ENCODE results near the gene DDB1.

Gene DDB1

DNA sequence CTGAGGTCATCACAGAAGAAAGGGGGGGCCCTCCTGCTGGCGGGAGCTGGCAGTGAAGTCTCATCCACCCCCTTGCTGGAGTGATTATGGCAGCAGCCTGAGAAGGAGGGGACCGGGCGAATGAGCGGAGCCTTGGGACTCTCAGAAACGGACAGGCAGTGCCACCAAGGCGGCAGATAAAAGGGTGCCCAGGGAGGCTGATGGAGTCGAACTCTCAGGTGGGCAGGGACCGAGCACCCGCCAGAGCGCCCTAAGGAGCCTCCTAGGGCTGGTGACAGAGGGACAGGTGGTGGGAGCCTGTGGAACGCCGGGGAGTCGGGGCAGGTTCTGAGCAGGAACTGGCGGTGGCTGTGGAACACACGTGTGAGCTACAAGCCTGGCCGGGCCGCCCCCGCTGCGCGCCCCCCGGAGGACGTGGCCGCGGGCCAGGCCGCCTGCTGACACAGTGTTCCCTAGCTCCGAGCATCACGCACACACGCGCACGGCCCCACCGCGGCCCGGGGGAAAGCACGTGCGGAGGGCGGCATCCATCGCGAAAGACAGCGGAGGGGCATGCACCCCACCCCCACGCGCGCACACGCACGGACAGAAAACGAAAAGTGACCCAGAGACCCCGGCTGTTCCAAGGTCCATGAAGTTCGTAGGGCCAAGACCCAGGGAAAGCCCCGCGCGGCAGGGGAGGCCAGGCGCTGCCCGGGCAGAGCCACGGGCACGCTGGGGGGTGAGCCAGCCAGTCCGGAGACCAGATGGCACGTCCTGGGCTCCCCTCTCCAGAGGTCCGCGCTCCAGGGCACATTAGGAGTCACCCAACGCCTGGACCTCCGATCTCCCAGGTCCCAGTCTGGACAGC lies 38.8 kb downstream of the DDB1 start:
- DNase-seq = peak in 1 of 4 experiments; percentile 18

DNA sequence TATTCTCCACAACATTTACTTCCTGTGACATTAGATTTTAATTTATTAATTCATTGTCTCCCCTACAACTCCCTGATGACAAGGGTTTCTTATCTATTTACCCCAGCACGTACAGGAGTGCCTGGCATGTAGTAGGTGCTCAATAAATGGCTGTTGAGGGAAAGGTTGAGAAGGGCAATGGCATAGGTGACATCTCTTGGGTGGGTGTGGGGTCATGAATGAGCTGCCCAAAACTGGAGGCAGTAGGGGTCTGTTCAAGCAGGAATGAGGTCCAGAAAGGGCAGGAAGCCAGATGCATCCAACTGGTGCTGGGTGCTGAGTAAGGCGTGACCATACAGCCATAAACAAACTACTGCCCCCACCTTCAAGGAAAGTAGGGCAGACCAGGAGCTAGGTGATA lies 40.5 kb downstream of the DDB1 start:
- no peak for DNase-seq

- no peak for DNase-seq
Measured at GRCh38 chr11:61290905-61291690, 41.8 kb downstream of the DDB1 start.

DNA sequence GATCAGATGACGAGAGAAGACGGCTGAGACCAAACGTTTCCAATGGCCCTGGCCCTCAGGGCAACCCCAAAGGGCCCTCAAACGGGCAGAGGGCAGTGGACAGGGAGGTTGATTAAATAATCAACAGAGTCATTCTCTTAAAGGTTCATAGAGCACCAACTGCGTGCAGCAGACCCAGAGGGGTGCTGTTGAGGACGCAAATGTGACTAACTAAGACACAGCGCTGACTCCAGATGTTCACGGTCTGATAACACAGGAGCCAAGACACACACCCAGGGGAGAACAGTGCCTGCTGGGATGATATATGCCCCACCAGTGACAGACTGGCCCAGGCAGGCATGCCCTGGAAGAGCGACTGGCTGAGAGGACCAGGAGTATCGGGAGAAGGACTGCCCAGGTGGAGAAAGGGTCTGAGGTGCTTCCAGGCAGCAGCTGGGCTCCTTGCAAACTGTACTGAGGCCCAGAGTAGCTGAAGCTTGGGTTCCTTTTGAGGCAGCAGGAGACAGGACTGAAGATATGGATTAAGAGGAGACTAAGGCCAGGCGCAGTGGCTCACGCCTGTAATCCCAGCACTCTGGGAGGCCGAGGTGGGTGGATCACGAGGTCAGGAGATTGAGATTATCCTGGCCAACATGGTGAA lies 45.4 kb downstream of the DDB1 start:
- no peak for DNase-seq

DNA sequence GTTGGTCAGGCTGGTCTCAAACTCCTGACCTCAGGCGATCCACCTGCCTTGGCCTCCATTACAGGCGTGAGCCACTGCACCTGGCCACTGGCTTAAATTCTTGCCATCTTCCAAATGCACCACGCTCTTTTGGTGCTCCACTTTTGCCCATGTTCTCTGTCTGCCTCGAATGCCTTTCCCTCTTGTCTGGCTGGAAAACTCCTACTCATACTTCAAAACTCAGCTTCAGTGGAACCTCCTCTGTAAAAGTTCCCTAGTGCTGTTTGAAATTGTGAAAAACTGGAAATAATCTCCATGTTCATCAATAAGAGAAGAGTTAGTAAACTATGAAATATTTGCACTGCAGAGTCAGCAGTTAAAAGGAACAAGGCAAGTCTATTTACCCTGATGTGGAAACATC lies 49.3 kb downstream of the DDB1 start:
- DNase-seq = no peak

DNA sequence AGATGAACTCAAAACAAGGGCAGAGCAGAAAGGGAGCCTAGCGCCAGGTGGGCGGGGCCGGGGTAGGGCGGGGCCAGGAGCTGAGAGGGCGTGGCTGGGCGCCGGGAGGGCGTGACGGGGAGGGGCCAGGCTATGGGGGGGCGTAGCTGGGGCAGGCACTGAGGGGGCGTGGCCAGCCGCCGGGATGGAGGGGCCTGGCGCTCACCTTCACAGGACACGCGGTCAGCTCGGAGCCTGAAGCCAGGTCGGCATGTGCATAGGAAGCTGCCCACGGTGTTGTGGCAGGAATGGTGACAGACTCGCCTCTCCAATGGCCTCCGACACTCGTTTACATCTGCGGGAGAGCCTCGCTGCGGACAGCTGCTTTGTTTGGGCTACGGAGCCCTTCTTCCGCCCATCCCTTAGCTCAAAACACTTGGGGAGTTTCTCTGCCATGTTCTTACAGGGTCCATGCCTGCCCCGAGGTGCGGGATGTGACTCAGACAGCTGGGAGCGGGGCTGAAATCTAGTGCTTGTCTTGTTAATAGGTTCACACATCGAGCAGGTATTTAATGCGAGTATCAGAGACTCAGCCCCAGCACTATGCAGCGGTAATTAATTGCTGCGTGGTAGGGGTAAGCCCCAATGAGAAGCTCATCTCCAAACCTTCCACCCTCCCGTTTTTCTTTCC lies 51.2 kb downstream of the DDB1 start:
- no peak for DNase-seq

- no peak for DNase-seq
Measured at GRCh38 chr11:61280883-61281580, 51.9 kb downstream of the DDB1 start.

DNA sequence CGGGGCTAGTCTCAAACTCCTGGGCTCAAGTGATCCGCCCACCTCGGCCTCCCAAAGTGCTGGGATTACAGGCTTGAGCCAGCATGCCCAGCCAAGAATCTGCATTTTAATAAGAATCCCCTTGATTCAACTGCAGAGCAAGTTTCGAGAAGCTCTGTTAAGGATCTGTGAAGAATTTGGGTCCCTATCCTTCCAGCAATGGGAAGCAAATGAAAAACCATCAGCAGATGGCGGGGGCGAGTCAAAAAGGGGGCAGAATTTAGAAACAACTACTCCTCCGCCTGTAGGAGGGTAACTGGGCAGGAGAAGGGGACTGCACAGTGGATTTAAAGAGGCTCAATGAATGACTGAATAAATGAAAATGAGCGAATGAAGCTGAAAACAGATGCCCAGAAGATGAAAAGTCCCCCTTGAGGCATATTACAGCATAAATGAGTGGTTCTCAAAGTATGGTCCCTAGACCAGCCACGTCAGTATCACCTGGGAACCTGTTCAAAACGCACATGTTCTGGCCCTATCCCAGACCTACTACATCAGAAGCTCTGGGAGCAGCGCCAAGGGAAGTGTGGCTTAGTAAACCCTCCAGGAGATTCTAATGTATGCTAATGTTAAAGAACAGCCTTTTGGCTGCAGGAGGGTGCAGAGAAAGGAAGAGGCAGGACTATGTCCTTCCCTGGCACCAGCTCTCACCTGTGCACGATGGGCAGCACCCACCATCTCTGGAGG lies 52.8 kb downstream of the DDB1 start:
- no peak for DNase-seq

GRCh38 chr11:61278001-61278470 lies 54.9 kb downstream of the DDB1 start:
- DNase-seq = no peak

DNA sequence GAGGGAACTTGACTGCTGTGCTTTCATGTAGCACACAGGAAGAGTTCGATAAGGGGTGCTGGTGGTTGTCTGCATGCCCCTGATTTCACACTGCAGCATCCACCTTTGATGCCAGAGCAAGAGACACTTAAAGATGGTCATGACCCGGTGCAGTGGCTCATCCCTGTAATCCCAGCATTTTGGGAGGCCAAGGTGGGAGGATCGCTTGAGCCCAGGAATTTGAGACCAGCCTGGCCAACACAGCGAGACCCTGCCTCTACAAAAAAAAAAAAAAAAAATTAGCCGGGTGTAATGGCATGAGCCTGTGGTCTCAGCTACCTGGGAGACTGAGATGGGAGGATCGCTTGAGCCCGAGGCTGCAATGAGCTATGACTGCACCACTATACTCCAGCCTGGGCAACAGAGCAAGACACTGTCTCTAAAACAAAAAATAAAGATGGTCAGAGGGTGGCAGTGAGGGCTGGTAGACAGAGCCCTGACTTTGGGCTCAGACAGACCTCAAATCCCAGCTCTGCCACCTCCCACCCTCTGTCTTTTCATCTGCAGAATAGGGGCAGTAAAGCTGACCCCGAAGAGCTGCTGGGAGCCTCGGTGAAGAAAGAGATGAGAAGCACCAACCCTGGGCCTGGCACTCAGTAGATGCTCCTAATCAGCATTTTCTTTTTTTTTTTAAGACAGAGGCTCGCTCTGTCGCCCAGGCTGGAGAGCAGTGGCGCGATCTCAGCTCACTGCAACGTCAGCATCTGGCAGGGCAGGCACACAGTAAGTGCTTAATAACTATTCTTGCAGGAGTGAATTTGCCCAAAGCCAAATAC lies 55.5 kb downstream of the DDB1 start:
- no peak for DNase-seq

DNA sequence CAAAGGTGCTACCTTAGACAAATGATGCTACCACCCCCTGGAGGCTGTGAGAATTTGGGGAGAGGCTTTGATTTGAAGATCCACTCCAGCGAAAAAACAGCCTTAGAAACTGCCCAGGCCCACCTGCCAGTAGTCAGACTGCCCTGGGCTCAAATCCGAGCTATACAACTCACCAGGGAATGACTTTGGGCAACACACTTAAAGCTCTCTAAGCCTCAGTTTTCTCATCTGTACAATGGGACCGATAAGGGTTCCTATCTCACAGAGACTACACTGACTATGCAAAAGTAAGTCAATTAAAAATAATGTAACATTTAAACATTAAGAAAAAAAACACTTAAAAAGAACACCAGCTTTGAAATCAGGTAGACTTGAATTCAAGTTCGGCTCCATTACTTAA lies 57.7 kb downstream of the DDB1 start:
- DNase-seq = no peak

DNA sequence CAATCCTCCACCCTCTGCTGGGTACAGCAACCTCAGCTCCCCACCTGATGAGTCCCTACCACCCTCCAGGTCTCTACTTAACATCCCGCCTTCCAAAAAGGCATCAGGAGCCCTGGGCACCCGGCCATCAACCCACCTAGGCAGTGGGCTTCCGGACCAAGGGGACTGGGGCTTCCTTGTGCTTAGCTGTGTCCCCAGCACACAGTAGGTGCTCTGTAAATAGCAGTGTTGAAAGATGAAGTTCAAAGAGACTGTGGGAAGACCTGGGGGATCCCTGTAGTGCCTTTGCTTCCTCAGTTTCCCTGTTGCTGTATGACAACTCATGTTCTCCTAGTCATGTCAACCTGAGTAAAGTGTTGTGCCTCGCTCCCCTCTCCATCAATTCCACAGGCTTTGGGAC lies 58.8 kb downstream of the DDB1 start:
- DNase-seq = no peak

GRCh38 chr11:61273178-61274078 lies 59.5 kb downstream of the DDB1 start:
- no peak for DNase-seq

GRCh38 chr11:61272731-61273130 lies 60.2 kb downstream of the DDB1 start:
- DNase-seq = no peak

- DNase-seq = no peak
Measured at GRCh38 chr11:61270354-61271076, 62.4 kb downstream of the DDB1 start.

DNA sequence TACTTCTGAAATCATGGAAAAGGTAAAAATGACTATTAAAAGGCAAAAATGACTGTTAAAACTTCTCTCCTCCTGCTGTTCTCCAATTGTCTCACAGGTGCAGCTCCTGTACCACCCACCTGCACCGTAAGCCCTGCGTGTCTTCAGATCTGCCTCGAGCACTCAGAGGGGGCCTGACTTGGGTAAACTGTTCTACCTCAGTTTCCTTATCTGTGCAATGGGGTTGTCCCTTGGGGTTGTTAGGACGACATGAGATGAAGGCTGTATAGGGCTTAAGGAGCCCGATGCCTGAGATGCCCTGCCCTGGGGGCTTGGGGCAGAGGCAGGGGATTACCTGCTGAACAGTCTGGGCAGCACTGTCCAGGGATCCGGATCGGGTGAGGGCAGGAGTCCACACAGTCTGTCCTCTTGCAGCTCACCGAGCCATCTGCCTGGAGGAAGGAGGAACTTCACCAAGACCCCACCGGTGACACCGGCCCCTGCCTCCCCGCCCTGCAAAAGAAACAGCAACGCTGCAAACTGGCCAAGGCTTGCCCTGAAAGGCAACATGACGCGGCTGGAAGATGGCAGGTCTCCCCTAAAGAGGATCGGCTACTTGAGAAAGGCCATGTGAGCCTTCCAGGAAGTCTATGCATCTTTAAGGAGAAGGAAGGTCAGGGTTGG lies 64.2 kb downstream of the DDB1 start:
- no peak for DNase-seq

DNA sequence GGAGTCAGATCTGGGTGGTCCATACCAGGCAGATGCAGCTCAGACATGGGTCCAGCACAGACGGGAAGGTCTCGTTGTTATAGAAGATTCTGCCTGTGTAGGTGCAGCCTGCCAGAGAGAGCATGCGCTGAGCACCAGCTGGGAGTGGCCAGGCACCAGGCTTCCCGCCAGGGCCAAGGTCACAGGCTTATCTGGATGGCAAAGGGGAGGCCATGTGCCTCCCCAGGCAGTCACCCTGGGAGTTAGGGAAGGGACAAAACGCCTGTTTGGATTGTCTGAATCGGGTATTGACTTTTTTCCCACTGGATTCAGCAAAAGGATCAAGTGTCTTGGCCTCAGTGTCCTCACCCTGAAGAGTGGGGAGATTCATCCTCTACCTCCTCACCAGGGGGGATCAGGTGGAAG lies 65.5 kb downstream of the DDB1 start:
- no peak for DNase-seq

DNA sequence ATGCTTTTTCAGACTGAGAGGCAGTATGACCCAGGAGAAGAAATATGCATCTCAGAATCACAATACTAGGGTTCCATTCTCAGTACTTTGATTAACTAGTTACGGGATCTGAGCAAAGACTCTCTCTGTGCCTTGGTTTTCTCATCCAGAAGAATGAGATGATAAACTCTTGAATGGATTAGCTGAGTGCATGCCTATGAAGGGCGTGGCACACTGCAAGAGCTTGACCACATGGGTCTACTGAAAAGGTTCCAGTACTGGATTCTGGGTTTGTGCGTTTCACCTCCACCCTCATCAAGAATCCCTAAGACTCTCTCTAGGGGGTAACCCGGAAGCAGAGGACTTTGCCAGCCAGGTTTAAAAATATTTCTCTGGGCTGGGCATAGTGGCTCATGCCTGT lies 66.3 kb downstream of the DDB1 start:
- no peak for DNase-seq
